ENCODE measurements around the gene CCDC57.

Gene CCDC57

DNA sequence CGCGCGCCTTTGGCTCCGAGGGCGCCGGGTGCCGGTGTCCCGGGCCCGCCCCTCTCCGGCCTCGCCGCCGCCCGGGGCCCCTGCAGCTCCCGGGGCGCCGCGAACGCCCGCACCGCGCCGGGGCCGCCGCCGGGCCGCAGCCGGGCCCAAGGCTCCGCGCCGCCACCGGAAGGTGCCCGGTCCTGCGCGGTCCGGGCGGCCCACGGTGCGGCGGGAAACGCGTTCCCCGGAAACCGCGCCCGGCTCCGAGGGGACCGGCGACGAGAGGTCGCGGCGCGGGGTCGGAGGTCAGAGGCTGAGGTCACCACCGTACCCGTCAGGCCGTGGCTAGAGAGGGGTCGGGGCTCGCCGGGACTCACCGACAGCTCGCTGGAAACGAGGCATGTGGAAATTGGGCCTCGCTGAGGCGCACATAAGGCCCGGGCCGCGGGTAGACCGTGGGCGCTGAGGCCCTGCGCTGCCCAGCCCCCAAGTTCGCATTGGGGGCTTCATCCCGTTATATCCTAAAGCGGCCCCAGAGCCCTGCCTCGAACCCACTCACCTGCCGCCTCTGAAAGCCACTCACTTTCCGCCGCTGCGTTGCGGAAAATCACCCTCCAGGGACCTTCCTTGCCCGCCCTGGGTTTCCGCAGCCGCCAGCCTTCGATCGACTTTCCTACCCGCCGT, 146.9 kb downstream of the CCDC57 start, which contains the start of gene DUS1L:
TSS of gene DUS1L (minus strand) at position 167 of the 666 bp plus-strand sequence. CDS start 745 bp downstream, outside the sequence.
- peak; percentile 83 for DNase-seq (ENCODE audit: low read depth)
- TF ChIP-seq, protein P1, sequence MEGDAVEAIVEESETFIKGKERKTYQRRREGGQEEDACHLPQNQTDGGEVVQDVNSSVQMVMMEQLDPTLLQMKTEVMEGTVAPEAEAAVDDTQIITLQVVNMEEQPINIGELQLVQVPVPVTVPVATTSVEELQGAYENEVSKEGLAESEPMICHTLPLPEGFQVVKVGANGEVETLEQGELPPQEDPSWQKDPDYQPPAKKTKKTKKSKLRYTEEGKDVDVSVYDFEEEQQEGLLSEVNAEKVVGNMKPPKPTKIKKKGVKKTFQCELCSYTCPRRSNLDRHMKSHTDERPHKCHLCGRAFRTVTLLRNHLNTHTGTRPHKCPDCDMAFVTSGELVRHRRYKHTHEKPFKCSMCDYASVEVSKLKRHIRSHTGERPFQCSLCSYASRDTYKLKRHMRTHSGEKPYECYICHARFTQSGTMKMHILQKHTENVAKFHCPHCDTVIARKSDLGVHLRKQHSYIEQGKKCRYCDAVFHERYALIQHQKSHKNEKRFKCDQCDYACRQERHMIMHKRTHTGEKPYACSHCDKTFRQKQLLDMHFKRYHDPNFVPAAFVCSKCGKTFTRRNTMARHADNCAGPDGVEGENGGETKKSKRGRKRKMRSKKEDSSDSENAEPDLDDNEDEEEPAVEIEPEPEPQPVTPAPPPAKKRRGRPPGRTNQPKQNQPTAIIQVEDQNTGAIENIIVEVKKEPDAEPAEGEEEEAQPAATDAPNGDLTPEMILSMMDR (IDR thresholded peaks at IDR 0.05; ENCODE audit: insufficient read depth, low read depth, low read length, missing control alignments): no peak
- H3K4me3 ChIP-seq (ENCODE audit: low read depth, low read length): peak within 1 kb of the TSS; percentile 98

DNA sequence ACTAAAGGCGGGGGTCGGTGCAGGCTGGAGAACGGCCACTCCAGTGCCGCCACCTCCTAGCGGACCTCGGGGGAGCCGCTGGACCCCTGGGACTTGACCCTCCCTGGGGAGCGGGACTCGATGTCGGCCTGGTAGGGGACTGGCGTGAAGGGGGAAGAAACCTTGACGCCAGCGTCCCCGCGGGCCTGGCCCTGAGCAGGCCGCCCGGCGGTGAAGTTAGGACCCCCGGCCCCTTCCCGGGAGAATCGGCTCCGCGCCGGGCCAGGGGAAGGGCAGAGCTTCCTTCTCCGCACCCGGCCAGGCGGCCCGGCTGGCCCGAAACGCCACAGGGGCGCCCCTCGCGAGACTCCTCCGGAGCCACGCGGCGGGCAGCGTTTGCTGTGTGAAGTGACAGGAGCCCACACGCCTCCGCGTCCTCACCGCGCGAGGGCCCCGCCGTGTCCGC, 147.4 kb downstream of the CCDC57 start:
- TF ChIP-seq, protein P1 (IDR thresholded peaks at IDR 0.05; ENCODE audit: insufficient read depth, low read depth, low read length, missing control alignments): no peak
- DNase-seq (ENCODE audit: low read depth): peak; percentile 38
- H3K4me3 ChIP-seq (ENCODE audit: low read depth, low read length): peak overlapping the region; percentile 98

DNA sequence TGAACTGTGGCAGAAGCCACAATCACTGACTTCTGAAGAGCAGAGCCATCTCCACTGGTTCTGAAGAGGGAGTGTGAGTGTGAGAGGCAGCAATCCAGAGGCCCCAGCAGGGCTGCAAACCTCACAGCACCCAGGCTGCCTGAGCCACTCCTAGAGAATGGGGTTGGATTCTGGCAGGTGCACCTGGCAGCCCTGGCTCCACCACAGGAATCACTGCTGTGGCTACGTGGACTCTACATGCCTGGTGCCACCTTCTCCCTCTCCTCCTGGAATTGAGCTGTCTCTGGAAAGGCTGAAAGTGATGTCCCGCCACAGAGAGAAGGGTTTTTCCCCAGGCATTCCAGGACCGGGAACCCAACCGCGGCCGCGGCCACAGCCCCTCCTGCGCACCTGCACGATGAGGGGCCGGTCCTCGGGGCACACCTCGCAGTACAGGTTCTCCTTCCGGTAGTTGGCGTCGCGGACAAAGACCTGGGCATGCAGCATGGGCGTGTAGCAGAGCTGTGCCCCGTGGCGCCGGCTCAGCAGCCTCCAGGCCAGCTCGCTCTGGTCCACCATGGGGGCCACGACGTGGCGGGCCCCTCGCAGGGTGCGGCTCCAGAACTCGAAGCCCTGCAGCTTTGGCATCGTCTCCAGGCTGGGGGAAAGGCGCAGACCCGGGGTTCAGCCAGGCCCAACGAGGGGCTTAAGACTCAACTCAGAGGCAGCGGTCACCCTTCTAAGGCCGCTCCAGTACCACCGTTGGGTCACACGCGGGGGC, 148.0 kb downstream of the CCDC57 start:
- peak; percentile 48 for DNase-seq (ENCODE audit: low read depth)
- TF ChIP-seq, protein P1 (IDR thresholded peaks at IDR 0.05; ENCODE audit: insufficient read depth, low read depth, low read length, missing control alignments): no peak
- peak overlapping the region; percentile 98 for H3K4me3 ChIP-seq (ENCODE audit: low read depth, low read length)

DNA sequence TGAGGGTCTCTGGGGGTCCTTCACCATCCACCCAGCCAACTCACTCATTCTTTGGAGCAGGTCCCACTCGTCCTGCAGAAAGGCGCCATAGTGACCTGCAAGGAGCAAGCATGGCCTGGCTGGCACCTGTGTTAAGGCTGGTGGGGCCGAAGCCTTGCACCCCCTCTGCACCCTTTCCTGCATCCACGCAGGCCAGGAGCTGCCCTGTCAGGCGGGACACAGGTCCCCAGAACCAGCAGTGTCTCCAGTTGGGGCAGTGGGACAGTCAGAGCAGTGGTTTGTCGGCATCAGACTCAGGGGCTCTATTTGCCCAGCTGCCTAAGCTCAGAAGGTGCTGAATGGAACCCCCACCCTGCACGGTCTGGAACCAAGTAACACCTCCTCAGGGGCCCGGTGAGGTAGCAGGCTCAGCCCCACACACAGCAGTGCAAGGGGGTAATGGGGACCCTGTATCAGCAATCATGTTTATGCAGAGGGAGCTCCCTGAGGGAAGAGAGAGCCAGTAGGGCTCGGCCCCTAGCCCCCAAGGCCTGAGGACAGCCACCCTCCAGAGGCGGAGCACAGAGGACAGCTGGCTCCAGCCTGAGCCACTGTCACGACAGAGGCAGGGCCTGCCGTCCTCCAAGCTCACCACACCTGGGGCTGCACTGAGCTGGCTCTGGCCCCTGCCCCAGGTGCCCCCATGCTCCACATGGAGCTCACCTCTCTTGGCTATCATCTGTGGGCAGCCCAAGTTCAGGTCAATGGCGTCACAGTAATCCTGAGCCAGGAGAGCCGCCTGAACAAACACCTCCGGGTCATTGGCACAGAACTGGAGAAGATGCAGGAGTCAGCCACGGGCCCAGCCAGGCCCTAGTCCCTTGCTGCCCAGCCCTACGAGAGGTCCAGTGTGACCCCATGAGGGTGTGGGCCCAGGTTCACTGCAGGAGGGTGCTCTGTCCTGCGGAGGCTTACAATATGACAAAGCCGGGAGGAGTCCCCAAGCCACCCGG, 148.9 kb downstream of the CCDC57 start:
- TF ChIP-seq, protein P1 (IDR thresholded peaks at IDR 0.05; ENCODE audit: insufficient read depth, low read depth, low read length, missing control alignments): no peak
- no peak for DNase-seq (ENCODE audit: low read depth)
- no peak overlapping the region; the same call in 1 of the 2 replicates for H3K4me3 ChIP-seq (ENCODE audit: low read depth, low read length)

DNA sequence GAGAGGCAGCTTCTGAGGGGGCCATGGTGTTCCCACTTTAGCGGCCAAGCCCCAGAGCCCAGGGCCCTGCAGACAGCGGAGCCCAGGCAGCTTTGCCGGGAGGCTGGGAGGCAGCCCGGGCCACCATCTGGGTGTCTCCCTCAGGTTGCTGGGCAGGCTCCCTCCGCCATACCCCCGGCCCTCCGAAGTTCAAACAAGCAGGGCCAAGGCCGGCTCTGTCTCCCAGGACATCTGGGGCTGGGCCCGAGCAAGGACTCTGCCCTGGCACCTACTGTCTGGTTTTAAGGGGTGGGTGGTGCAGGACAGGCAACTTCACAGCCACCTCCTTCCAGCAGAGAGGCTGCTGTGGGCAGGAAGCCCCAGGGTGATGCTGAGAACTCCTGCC, 149.7 kb downstream of the CCDC57 start:
- no peak for DNase-seq (ENCODE audit: low read depth)
- TF ChIP-seq, protein P1 (IDR thresholded peaks at IDR 0.05; ENCODE audit: insufficient read depth, low read depth, low read length, missing control alignments): no peak
- no peak overlapping the region for H3K4me3 ChIP-seq (ENCODE audit: low read depth, low read length)

Measured in GM12865 (cell line).